Right lobe of liver (tissue), 4 donors: ENCODE measurements around the gene GEMIN4.

Experiments
- CTCF ChIP-seq, 4 donors: fragments of 200-600 bp in 3 of 4; fragments of 450-650 bp in 1 of 4; IDR thresholded peaks; one replicate each; pipeline versions ENCODE4 v1.5.1 to v1.8.0; 2016 to 2022; ENCODE audit warnings: antibody characterized with exemption in 4 of 4, mild to moderate bottlenecking in 2 of 4
- POLR2A ChIP-seq: fragments of 450-650 bp; IDR thresholded peaks from one replicate; pipeline ENCODE4 v1.6.1; 2017; ENCODE audit warnings: antibody characterized with exemption, mild to moderate bottlenecking
- donor health status: DM: no; HTN: no; CAD: no.
- donor health status: DM: no; HTN: no; CAD: no.
- donor health status: DM: no; HTN: yes; CAD: no.

- TF ChIP-seq CTCF (IDR thresholded peaks at IDR 0.05) = no peak
- TF ChIP-seq POLR2A = no peak
These were observed 54.4 kb downstream of the GEMIN4 start for GRCh38 chr17:697682-698081.
